Stimulated activated naive CD4-positive, alpha-beta T cell (primary cell): ENCODE results near the gene FIZ1.

ENCODE experiments used
- DNase-seq, 6 experiments: peaks; one replicate each; lab custom pipeline; 2025; lab: John Stamatoyannopoulos, UW

Gene FIZ1

GRCh38 chr19:55635856-55636440 is 36.6 kb upstream of the FIZ1 start:
- DNase-seq = no peak

- peak in 1 of 6 experiments; percentile 38 for DNase-seq
These were observed 36.0 kb upstream of the FIZ1 start for GRCh38 chr19:55635334-55635717.

GRCh38 chr19:55633861-55634260 is 34.5 kb upstream of the FIZ1 start:
- no peak for DNase-seq

GRCh38 chr19:55632463-55632834 is 33.1 kb upstream of the FIZ1 start:
- peak; percentile 55 to 92 (median 87) for DNase-seq

GRCh38 chr19:55626350-55626749 is 27.0 kb upstream of the FIZ1 start:
- DNase-seq = peak; percentile 29 to 86 (median 70)

- no peak for DNase-seq
These were observed 25.6 kb upstream of the FIZ1 start for GRCh38 chr19:55625004-55625326.

- DNase-seq = peak; percentile 85 to 97 (median 94)
These were observed 25.0 kb upstream of the FIZ1 start, which contains the start of gene ZNF784 for GRCh38 chr19:55624109-55625003. Gene ZNF784, minus strand, starts transcription at chr19:55624566. Its CDS starts 5 bp downstream, at chr19:55624561.

GRCh38 chr19:55623561-55623960 is 24.2 kb upstream of the FIZ1 start:
- no peak for DNase-seq

GRCh38 chr19:55623130-55623529 is 23.8 kb upstream of the FIZ1 start:
- DNase-seq = no peak

GRCh38 chr19:55622242-55622969 is 23.1 kb upstream of the FIZ1 start:
- DNase-seq = no peak

- no peak for DNase-seq
These were observed 22.4 kb upstream of the FIZ1 start for GRCh38 chr19:55621673-55622231.

GRCh38 chr19:55621205-55621672 is 21.9 kb upstream of the FIZ1 start:
- no peak for DNase-seq

- DNase-seq = peak in 1 of 6 experiments; percentile 6
These were observed 21.3 kb upstream of the FIZ1 start for GRCh38 chr19:55620410-55621204.

- DNase-seq = no peak
These were observed 20.0 kb upstream of the FIZ1 start for GRCh38 chr19:55619286-55619685.

GRCh38 chr19:55618426-55618825 is 19.1 kb upstream of the FIZ1 start:
- DNase-seq = no peak

GRCh38 chr19:55617426-55617825 is 18.1 kb upstream of the FIZ1 start:
- no peak for DNase-seq

GRCh38 chr19:55616395-55616875 is 17.1 kb upstream of the FIZ1 start:
- no peak for DNase-seq

GRCh38 chr19:55615543-55616394 is 16.5 kb upstream of the FIZ1 start:
- DNase-seq = no peak

- DNase-seq = no peak
These were observed 15.6 kb upstream of the FIZ1 start for GRCh38 chr19:55614711-55615542.
